Neural cell (in vitro differentiated cells): ENCODE results near the gene FBXO8. TPM values are rescaled to one million over a fixed set of nuclear protein-coding genes. Genes with fewer than 3 reads are reported as not detected.

ENCODE experiments used
- H2AFZ ChIP-seq: fragments of 200-600, 300-800 bp; sonication (generic), shearing (Covaris generic); 2 replicates; pipeline ENCODE4 v1.6.0; 2014; ENCODE audit warnings: low read depth, mild to moderate bottlenecking, antibody characterized with exemption, low read length, moderate library complexity
- H3F3A ChIP-seq: fragments of 200-600 bp; shearing (Covaris generic); 2 replicates; pipeline ENCODE4 v1.6.1; 2016; ENCODE audit warnings: mild to moderate bottlenecking, moderate library complexity, mixed read lengths, antibody characterized with exemption, low read length; ENCODE audit not compliant: insufficient read depth, poor library complexity, severe bottlenecking
- H3K27ac ChIP-seq: fragments of 200-600, 300-800 bp; sonication (generic), shearing (Covaris generic); 2 replicates; pipeline ENCODE4 v1.5.1; 2014; ENCODE audit warnings: mild to moderate bottlenecking, low read length, moderate library complexity
- H3K27me3 ChIP-seq: fragments of 300-800, 200-600 bp; sonication (generic), shearing (Covaris generic); 2 replicates; pipeline ENCODE4 v1.6.0; 2014; ENCODE audit warnings: mild to moderate bottlenecking, low read depth, low read length, moderate library complexity; ENCODE audit not compliant: insufficient read depth
- H3K36me3 ChIP-seq: fragments of 300-800, 200-600 bp; sonication (generic), shearing (Covaris generic); 2 replicates; pipeline ENCODE4 v1.5.1; 2014; ENCODE audit warnings: mild to moderate bottlenecking, antibody characterized with exemption, low read length, moderate library complexity; ENCODE audit not compliant: insufficient read depth
- H3K4me2 ChIP-seq: fragments of 300-800, 200-600 bp; sonication (generic), shearing (Covaris generic); 2 replicates; pipeline ENCODE4 v1.6.0; 2014; ENCODE audit warnings: mild to moderate bottlenecking, low read length
- H3K4me3 ChIP-seq: fragments of 300-800, 200-600 bp; sonication (generic), shearing (Covaris generic); 2 replicates; pipeline ENCODE4 v1.5.1; 2014; ENCODE audit warnings: mild to moderate bottlenecking, low read length, moderate library complexity
- H3K79me2 ChIP-seq: fragments of 200-600 bp; shearing (Covaris generic); replicated peaks from 2 replicates; pipeline ENCODE4 v1.6.0; 2014; ENCODE audit warnings: mild to moderate bottlenecking, low read length, moderate library complexity; ENCODE audit not compliant: insufficient read depth
- H3K9ac ChIP-seq: fragments of 300-800, 200-600 bp; sonication (generic), shearing (Covaris generic); 2 replicates; pipeline ENCODE4 v1.6.1; 2016; ENCODE audit warnings: mild to moderate bottlenecking, low read length, mixed read lengths
- H3K9me2 ChIP-seq: fragments of 200-600 bp; shearing (Covaris generic); 2 replicates; pipeline ENCODE4 v1.6.1; 2016; ENCODE audit warnings: mild to moderate bottlenecking, low read length, mixed read lengths; ENCODE audit not compliant: insufficient read depth
- H3K9me3 ChIP-seq: fragments of 200-600, 300-800 bp; sonication (generic), shearing (Covaris generic); 2 replicates; pipeline ENCODE4 v1.6.1; 2016; ENCODE audit warnings: mild to moderate bottlenecking, mixed run types, low read length, moderate library complexity, mixed read lengths
- H4K20me1 ChIP-seq: fragments of 200-600 bp; shearing (Covaris generic); 2 replicates; pipeline ENCODE4 v1.6.1; 2016; ENCODE audit warnings: mild to moderate bottlenecking, mixed run types; ENCODE audit not compliant: insufficient read depth
- EP300 ChIP-seq: fragments of 450-650 bp; conservative IDR thresholded peaks from 2 replicates; pipeline ENCODE4 v1.6.1; 2014; ENCODE audit warnings: antibody characterized with exemption, mild to moderate bottlenecking, moderate library complexity; ENCODE audit not compliant: poor library complexity, severe bottlenecking
- EZH2 ChIP-seq: fragments of 200-600, 300-800 bp; shearing (Covaris generic), sonication (generic); IDR thresholded peaks from 2 replicates; pipeline ENCODE4 v1.6.1; 2014; ENCODE audit warnings: antibody characterized with exemption, low read length, borderline replicate concordance, mild to moderate bottlenecking; ENCODE audit not compliant: insufficient read depth, poor library complexity, severe bottlenecking
- MXI1 ChIP-seq: fragments of 450-650 bp; conservative IDR thresholded peaks from 2 replicates; pipeline ENCODE4 v1.6.1; 2014; ENCODE audit warnings: antibody characterized with exemption, mild to moderate bottlenecking; ENCODE audit not compliant: poor library complexity, severe bottlenecking
- POLR2AphosphoS5 ChIP-seq: IDR thresholded peaks from 2 replicates; pipeline ENCODE4 v1.6.1; 2012
- RAD21 ChIP-seq: fragments of 450-650 bp; conservative IDR thresholded peaks from 2 replicates; pipeline ENCODE4 v1.6.1; 2014; ENCODE audit warnings: antibody characterized with exemption, mild to moderate bottlenecking, moderate library complexity
- REST ChIP-seq: IDR thresholded peaks from 2 replicates; pipeline ENCODE4 v1.6.1; 2012; ENCODE audit warnings: borderline replicate concordance
- SMC3 ChIP-seq: fragments of 450-650 bp; conservative IDR thresholded peaks from 2 replicates; pipeline ENCODE4 v1.6.1; 2014; ENCODE audit warnings: antibody characterized with exemption, mild to moderate bottlenecking, moderate library complexity; ENCODE audit not compliant: poor library complexity
- TAF1 ChIP-seq: IDR thresholded peaks from 2 replicates; pipeline ENCODE4 v1.6.1; 2012; ENCODE audit warnings: low read depth
- polyA plus RNA-seq: library from polyadenylated mRNA; depleted of rRNA; stranded (reverse); fragments of >200 nt; gene quantifications from 2 replicates; pipeline ENCODE4 v1.2.3, GENCODE V29; 2014
- TF ChIP-seq, protein P1 (sequence below): fragments of 450-650 bp; IDR thresholded peaks from 2 replicates; pipeline ENCODE4 v1.5.1; 2014; ENCODE audit warnings: antibody characterized with exemption, mild to moderate bottlenecking, moderate library complexity; ENCODE audit not compliant: poor library complexity, severe bottlenecking

The FBXO8 gene
- polyA plus RNA-seq, 1 donor from 2014 or later, result 29.3 TPM

DNA sequence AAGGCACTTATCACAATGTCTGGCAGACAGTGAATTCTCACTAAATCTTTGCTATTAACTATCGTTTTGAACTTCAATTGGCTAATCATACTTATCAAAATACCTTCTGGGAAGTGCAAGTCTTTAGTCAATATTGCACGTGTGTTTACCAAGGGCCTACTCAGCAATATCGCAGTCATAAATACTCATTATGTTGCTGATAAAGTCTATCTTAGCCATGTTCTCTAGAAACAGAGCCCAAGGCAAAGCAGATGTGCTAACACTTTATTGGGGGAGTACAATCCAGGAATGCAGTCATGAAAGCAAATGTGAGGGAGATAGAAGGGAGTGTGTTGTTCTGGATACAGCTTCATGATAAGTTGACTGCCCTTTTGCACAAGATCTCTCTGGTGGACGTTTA is 90.5 kb downstream of the FBXO8 start:
- Histone ChIP-seq H3K9ac (no peak overlapping the region), H3K9me2 (no peaks in the 10 kb centered on the region), H3F3A (no peaks in the 10 kb centered on the region), H3K79me2 (no peaks in the 10 kb centered on the region), H3K4me3 (no peak overlapping the region), H4K20me1 (no peaks in the 10 kb centered on the region), H3K4me2 (no peak overlapping the region), H2AFZ (no peak overlapping the region), H3K27ac (no peak overlapping the region), H3K36me3 (no peaks in the 10 kb centered on the region), H3K27me3 (no peaks in the 10 kb centered on the region), H3K9me3 (no peaks in the 10 kb centered on the region)
- TF ChIP-seq MXI1 (no peak), SMC3 (no peak), POLR2AphosphoS5 (no peak), EP300 (no peak), EZH2 (no peak), TAF1 (no peak), REST (no peak), RAD21 (no peak)
- TF ChIP-seq, protein P1, sequence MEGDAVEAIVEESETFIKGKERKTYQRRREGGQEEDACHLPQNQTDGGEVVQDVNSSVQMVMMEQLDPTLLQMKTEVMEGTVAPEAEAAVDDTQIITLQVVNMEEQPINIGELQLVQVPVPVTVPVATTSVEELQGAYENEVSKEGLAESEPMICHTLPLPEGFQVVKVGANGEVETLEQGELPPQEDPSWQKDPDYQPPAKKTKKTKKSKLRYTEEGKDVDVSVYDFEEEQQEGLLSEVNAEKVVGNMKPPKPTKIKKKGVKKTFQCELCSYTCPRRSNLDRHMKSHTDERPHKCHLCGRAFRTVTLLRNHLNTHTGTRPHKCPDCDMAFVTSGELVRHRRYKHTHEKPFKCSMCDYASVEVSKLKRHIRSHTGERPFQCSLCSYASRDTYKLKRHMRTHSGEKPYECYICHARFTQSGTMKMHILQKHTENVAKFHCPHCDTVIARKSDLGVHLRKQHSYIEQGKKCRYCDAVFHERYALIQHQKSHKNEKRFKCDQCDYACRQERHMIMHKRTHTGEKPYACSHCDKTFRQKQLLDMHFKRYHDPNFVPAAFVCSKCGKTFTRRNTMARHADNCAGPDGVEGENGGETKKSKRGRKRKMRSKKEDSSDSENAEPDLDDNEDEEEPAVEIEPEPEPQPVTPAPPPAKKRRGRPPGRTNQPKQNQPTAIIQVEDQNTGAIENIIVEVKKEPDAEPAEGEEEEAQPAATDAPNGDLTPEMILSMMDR, result no peak

DNA sequence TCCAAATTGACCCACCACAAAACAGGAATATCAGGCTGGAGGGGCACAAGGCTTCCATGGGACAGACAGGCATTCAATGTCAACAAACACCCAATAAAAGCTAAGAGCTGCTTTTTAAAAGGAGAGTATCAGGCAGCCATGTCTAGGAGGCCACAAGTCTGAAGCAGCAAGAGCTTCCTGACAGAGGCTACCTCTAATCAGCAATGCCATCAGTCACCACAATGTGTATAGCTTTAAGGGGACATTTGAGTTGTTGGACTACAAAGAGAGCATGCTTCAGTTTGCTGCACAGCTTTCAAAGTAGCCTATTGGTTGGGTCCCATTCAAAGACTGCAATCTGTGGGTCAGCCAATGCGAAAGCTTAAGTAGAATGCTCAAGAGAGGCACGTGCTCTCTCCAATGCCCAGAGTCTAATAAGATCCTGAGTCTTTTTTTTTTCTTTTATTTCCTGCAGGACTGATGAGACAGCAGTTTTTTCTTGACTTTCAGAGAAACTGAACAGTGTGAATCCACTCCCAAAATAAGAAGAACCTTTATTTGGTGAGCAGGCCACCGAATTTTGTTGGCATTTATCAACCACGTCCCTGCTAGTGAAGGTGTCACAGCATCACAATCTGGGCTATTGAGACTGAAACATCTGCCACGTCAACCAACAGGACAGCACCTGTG is 92.5 kb downstream of the FBXO8 start:
- no peaks in the 10 kb centered on the region for H3K27me3 ChIP-seq
- H3K27ac ChIP-seq, result no peak overlapping the region
- no peak overlapping the region for H3K4me3 ChIP-seq
- H3K9ac ChIP-seq, result no peak overlapping the region
- no peaks in the 10 kb centered on the region for H3K9me3 ChIP-seq
- H3K36me3 ChIP-seq, result no peaks in the 10 kb centered on the region
- H3F3A ChIP-seq, result no peaks in the 10 kb centered on the region
- H4K20me1 ChIP-seq, result no peaks in the 10 kb centered on the region
- H3K4me2 ChIP-seq, result no peak overlapping the region
- no peak for TF ChIP-seq TAF1
- TF ChIP-seq, protein P1, result no peak
- TF ChIP-seq EZH2, result no peak
- no peak for TF ChIP-seq EP300
- no peak for TF ChIP-seq SMC3
- no peak for TF ChIP-seq RAD21
- no peak for TF ChIP-seq REST
- no peak for TF ChIP-seq MXI1
- no peak for TF ChIP-seq POLR2AphosphoS5
- no peaks in the 10 kb centered on the region for H3K9me2 ChIP-seq
- H3K79me2 ChIP-seq, result no peaks in the 10 kb centered on the region
- H2AFZ ChIP-seq, result no peak overlapping the region
